Measurements from ENCODE around the gene MEGF9. TPM values are rescaled to one million over a fixed set of nuclear protein-coding genes. Genes with fewer than 3 reads are reported as not detected.

The MEGF9 gene
- total RNA-seq, 2 donors from 2014 or later: 7.2 to 9.0 TPM

DNA sequence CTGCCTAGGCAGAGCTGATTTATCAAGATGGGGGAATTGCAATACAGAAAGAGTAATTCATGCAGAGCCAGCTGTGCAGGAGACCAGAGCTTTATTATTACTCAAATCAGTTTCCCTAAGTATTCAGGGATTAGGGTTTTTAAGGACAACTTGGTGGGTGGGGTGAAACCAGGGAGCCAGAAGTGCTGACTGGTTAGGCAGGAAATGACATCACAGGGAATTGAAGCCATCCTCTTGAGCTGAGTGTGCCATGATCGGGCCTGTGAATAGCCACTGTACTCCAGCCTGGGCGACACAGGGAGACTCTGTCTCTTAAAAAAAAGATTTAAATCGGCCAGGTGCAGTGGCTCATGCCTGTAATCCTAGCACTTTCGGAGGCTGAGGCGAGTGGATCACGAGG is 89.0 kb downstream of the MEGF9 start:
- intact Hi-C loops (cut with DNase I): loop anchor here (10.0 kb wide), 1 partner anchor 130 kb away; no protein-coding TSS in a partner anchor
- no peak for DNase-seq
- no peaks in the 10 kb centered on the region for H3K4me1 ChIP-seq
- no peaks in the 10 kb centered on the region for H3K36me3 ChIP-seq
- H3K9me3 ChIP-seq: no peaks in the 10 kb centered on the region
- TF ChIP-seq, protein P1, sequence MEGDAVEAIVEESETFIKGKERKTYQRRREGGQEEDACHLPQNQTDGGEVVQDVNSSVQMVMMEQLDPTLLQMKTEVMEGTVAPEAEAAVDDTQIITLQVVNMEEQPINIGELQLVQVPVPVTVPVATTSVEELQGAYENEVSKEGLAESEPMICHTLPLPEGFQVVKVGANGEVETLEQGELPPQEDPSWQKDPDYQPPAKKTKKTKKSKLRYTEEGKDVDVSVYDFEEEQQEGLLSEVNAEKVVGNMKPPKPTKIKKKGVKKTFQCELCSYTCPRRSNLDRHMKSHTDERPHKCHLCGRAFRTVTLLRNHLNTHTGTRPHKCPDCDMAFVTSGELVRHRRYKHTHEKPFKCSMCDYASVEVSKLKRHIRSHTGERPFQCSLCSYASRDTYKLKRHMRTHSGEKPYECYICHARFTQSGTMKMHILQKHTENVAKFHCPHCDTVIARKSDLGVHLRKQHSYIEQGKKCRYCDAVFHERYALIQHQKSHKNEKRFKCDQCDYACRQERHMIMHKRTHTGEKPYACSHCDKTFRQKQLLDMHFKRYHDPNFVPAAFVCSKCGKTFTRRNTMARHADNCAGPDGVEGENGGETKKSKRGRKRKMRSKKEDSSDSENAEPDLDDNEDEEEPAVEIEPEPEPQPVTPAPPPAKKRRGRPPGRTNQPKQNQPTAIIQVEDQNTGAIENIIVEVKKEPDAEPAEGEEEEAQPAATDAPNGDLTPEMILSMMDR (IDR thresholded peaks at IDR 0.05): no peak
- no peak overlapping the region for H3K9ac ChIP-seq (ENCODE audit: low read depth in 2 of 2, low read length in 2 of 2)
- no peak overlapping the region for H3K4me3 ChIP-seq
- H3K27me3 ChIP-seq: no peaks in the 10 kb centered on the region
- no peak overlapping the region for H3K27ac ChIP-seq

DNA sequence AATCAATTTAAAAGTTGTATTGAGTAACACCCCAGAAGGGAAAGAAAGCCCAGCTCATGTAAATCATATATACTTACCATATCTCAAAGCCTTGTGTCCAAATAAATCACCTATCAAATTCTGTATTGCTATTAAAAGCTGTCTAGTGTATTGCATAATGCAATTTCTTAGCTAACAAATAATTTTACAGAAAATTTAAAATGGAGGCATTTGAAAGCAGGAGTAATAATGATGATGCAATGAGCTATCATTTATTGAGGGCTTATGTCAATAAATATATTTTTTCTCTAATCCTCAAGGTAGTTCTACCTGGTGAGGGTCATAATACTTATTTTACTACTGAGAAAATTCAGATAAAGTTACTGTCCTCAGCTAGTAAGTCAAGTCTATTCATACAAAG is 91.5 kb downstream of the MEGF9 start:
- H3K4me3 ChIP-seq: no peak overlapping the region
- no peak for DNase-seq
- intact Hi-C loops (cut with DNase I): loop anchor here (10.0 kb wide), 1 partner anchor 132 kb away; no protein-coding TSS in a partner anchor
- H3K27me3 ChIP-seq: no peaks in the 10 kb centered on the region
- H3K4me1 ChIP-seq: no peaks in the 10 kb centered on the region
- H3K9me3 ChIP-seq: no peaks in the 10 kb centered on the region
- H3K9ac ChIP-seq (ENCODE audit: low read depth in 2 of 2, low read length in 2 of 2): no peak overlapping the region
- no peaks in the 10 kb centered on the region for H3K36me3 ChIP-seq
- H3K27ac ChIP-seq: no peak overlapping the region
- TF ChIP-seq, protein P1 (IDR thresholded peaks at IDR 0.05): no peak

DNA sequence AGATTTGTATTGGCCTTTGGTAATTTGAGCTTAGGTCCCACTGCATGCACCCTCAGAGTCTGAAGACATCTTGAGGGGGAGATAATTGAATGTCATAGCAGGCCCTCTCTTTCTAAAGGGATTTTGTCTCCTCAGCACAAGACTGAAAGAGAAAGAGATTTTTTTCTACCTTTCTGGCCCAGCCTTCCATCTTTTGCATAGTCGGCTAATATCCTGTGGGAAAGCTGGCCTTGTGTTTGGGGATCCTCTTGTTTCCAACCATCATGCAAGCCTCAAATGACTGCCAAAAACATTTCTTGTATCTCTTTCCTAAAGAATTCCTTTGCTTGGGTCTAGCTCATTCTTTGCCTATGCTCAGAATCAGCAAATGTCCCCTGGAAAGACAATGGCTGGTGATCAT is 92.3 kb downstream of the MEGF9 start:
- intact Hi-C loops (cut with DNase I): loop anchor here (10.0 kb wide), 1 partner anchor 133 kb away; no protein-coding TSS in a partner anchor
- Histone ChIP-seq H3K9ac (ENCODE audit: low read depth in 2 of 2, low read length in 2 of 2) (no peak overlapping the region), H3K36me3 (no peaks in the 10 kb centered on the region), H3K27me3 (no peaks in the 10 kb centered on the region), H3K9me3 (no peaks in the 10 kb centered on the region), H3K4me3 (no peak overlapping the region), H3K27ac (no peak overlapping the region), H3K4me1 (no peaks in the 10 kb centered on the region)
- no peak for DNase-seq
- TF ChIP-seq, protein P1 (IDR thresholded peaks at IDR 0.05): no peak

DNA sequence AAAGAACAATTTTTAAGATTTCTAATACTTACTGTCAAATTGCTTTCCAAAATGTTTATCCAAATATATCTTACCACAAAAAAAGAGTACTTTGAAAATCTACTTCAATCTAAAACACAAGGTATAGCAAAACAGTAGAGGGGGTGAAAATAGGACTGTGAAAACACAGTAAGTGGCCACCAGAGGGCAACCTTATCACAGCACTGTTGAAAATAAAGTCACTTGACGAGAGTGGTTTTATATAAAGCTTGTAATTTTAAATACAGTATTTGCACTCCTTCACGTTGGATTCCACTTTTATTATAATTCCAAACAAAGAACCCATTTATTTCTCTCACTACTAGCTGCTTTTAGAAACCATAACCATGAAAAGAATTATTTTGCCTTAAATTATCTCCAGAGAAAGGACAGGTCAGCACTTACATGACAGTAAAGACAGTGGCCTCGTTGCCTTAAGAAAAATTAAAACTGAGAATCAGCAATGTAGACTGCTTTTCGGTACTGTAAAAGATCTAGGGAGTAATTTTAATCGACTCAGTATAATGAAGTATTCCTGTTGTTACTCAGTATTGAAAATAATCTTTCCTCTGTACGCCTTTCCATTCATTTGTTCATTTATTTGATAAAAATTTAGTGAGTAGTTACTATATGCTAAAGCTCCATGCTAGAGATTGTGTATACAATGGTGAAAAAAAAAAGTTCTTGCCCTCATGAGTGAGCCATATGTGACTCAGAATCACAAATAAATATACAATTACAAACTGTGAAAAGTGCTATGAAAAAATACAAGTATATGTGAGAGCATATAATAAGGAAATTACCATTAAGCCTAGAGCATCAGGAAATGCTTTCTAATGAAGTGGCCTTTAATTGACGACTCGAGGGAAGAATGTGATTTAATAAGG is 94.3 kb downstream of the MEGF9 start:
- TF ChIP-seq, protein P1 (IDR thresholded peaks at IDR 0.05): peak; percentile 78
- Histone ChIP-seq H3K36me3 (no peaks in the 10 kb centered on the region), H3K27ac (no peak overlapping the region), H3K4me1 (no peaks in the 10 kb centered on the region), H3K9me3 (no peaks in the 10 kb centered on the region), H3K4me3 (no peak overlapping the region), H3K9ac (ENCODE audit: low read depth in 2 of 2, low read length in 2 of 2) (no peak overlapping the region), H3K27me3 (no peaks in the 10 kb centered on the region)
- peak; percentile 50 for DNase-seq
- intact Hi-C loops (cut with DNase I): loop anchor here (10.0 kb wide), 1 partner anchor 135 kb away; no protein-coding TSS in a partner anchor

DNA sequence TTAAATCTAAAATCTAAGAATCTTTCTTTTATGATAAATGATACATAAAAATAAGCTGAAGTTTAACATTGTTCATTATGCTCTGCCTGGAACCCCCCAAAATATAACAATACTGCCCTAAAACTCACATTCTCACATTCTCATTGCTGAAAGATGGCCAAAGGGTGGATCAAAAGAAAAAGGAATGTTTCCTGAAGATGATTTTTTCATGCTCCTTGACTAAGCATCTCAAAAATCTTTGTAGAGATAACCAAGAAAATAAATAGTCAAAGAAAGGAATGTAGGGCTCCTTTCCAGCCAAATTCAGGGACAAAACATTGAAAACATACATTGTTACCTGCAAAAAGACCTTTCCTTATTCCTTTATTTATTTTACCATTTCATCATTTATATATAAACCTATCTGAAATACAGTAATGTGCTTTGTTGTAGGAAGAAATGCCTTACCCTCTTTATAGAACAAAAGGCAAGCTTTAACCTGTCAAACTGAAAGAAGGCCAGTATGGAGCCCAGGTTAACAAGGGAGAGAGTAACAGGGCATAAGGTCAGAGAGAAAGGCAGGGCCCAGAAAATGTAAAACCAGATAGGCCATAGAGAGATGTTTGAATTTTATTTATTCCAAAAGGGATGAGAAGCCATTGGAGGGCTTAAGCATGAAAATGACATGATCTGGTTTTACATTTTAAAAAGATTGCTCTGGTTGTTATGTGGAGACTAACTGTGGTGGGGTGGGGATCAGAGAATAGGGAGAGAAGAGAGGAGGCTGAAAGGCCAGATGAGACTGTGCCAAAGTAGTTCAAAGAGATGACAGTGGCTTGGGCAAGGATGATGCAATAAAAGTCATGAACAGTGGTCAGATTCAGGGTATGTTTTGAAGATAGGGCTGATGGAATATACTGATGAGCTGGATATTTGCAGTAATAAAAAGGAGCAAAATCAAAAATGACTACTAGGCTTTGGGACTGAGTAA is 97.0 kb downstream of the MEGF9 start:
- H3K4me3 ChIP-seq: no peak overlapping the region
- intact Hi-C loops (cut with DNase I): no loop called here
- H3K27ac ChIP-seq: no peak overlapping the region
- H3K27me3 ChIP-seq: no peaks in the 10 kb centered on the region
- TF ChIP-seq, protein P1 (IDR thresholded peaks at IDR 0.05): no peak
- no peak for DNase-seq
- no peaks in the 10 kb centered on the region for H3K4me1 ChIP-seq
- H3K9ac ChIP-seq (ENCODE audit: low read depth in 2 of 2, low read length in 2 of 2): no peak overlapping the region
- no peaks in the 10 kb centered on the region for H3K9me3 ChIP-seq
- no peaks in the 10 kb centered on the region for H3K36me3 ChIP-seq
